ENCODE data around the gene PTBP3.

The PTBP3 gene

GRCh38 chr9:112360047-112360804 is 26.8 kb upstream of the PTBP3 start:
- DNase-seq: no peak

GRCh38 chr9:112355427-112355897 is 22.0 kb upstream of the PTBP3 start:
- no peak for DNase-seq

- no peak for DNase-seq
Measured at GRCh38 chr9:112354081-112354743, 20.8 kb upstream of the PTBP3 start.

GRCh38 chr9:112352209-112352608 is 18.8 kb upstream of the PTBP3 start:
- no peak for DNase-seq

- DNase-seq: no peak
Measured at GRCh38 chr9:112351184-112351583, 17.8 kb upstream of the PTBP3 start.

GRCh38 chr9:112349008-112349333 is 15.6 kb upstream of the PTBP3 start:
- no peak for DNase-seq

- DNase-seq: no peak
Measured at GRCh38 chr9:112348257-112349007, 15.0 kb upstream of the PTBP3 start.

- DNase-seq: no peak
Measured at GRCh38 chr9:112341730-112342129, 8.3 kb upstream of the PTBP3 start.

- no peak for DNase-seq
Measured at GRCh38 chr9:112339886-112340285, 6.5 kb upstream of the PTBP3 start.

- DNase-seq: no peak
Measured at GRCh38 chr9:112338561-112338960, 5.1 kb upstream of the PTBP3 start.

GRCh38 chr9:112337547-112337946 is 4.1 kb upstream of the PTBP3 start:
- no peak for DNase-seq

- DNase-seq: peak; percentile 41
Measured at GRCh38 chr9:112334432-112334841, 1.0 kb upstream of the PTBP3 start.

GRCh38 chr9:112333639-112334431 is 416 bp upstream of the PTBP3 start:
- peak; percentile 98 for DNase-seq

GRCh38 chr9:112332674-112332976 is 794 bp downstream of the PTBP3 start:
- no peak for DNase-seq

GRCh38 chr9:112332214-112332613 is 1.2 kb downstream of the PTBP3 start:
- peak; percentile 24 for DNase-seq

GRCh38 chr9:112331674-112331952 is 1.8 kb downstream of the PTBP3 start:
- DNase-seq: peak; percentile 24

- DNase-seq: no peak
Measured at GRCh38 chr9:112328545-112328944, 4.9 kb downstream of the PTBP3 start.

GRCh38 chr9:112327718-112328450 is 5.5 kb downstream of the PTBP3 start:
- no peak for DNase-seq

- DNase-seq: no peak
Measured at GRCh38 chr9:112326194-112326593, 7.2 kb downstream of the PTBP3 start.

- no peak for DNase-seq
Measured at GRCh38 chr9:112325600-112325999, 7.8 kb downstream of the PTBP3 start.

GRCh38 chr9:112325127-112325526 is 8.3 kb downstream of the PTBP3 start:
- DNase-seq: no peak

GRCh38 chr9:112323378-112323854 is 10.0 kb downstream of the PTBP3 start:
- DNase-seq: no peak
